Right renal cortex interstitium (tissue), 3 donors: ENCODE results near the gene SQOR. TPM values are rescaled to one million over a fixed set of nuclear protein-coding genes. Genes with fewer than 3 reads are reported as not detected.

Source experiments
- DNase-seq, 3 donors: peaks; one replicate each; pipeline ENCODE4 v3.0.0-alpha.2; 2013; ENCODE audit warnings: low read depth in 3 of 3, low spot score in 2 of 3
- polyA plus RNA-seq, 3 donors: library from polyadenylated mRNA; unstranded; fragments of 120-200 nt; gene quantifications; one replicate each; pipeline ENCODE4 v1.2.1, GENCODE V29; 2013; ENCODE audit not compliant: insufficient read length in 3 of 3

SQOR gene
- polyA plus RNA-seq, 3 donors = 25.8 to 29.1 (median 28.7) TPM

DNA sequence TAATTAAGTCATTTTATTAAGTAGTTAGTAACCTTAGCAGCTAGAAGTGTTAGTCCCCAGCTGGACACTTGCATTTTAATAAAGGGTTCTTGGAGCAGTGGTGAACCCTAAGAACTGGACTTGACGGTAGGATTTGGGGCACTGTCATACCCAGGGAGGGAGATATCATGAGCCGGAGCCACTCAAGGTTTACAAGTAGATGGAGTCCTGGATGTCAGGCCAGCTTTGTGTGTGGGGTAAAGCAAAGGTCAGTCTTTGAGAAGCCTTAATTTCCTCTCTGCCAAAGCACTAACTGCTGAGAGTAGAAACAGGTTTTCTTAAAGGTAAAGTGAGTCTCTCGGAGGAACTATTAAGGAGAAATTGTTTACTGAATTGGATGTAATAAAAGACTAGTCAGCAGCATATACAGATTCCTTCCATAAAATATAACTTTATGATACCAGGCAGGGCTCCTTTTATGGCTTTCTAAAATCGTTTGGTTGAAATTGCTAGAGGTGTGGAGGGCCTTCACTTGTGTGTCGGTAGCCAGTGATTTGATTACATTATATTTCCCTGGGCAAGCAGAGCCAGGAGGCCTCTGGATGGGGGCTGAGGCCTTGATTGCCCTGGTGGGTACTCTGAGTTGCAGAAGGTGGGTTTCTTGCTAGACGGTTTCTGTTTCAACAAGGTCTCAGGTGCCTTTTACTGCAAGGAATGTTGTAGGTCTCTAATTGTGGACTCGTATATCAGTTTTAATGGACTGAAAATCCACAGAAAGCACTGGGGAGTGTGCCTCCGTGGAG lies 23.1 kb downstream of the SQOR start:
- DNase-seq = no peak

DNA sequence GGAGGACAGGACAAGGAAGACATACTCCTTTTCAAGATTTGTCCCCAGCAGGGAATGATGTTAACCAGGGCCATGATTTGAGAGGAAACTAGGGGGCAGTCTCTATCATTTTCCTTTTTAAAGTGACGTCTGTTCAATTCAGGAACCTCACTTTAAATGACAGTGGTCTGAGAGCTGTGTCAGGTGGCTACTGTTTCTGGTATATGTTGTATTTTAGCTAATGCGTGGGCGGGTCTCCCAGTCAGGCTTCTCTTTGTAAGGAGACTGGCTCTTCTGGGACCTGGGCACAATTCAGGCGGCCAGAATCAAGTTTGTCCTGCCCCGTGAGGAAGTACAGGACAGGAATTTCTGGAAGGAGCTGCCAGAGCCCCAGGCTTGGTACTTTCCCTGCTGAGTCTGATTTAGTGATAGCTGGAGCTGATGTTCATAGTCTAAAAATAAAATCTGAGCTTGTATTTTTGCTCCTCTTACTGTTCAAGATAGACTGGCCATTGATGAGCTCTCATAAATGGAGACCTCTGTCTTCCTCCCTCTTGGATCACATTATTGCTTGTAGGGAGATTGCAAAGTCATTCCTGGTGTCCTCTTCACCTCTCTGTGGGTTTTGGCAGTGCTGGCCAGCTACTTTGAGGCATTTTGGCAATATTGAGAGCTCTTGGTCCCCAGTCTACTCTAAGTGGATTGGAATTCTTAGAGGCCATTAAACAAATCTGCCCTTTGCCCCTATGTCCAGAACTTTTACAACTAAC lies 25.6 kb downstream of the SQOR start:
- no peak for DNase-seq

DNA sequence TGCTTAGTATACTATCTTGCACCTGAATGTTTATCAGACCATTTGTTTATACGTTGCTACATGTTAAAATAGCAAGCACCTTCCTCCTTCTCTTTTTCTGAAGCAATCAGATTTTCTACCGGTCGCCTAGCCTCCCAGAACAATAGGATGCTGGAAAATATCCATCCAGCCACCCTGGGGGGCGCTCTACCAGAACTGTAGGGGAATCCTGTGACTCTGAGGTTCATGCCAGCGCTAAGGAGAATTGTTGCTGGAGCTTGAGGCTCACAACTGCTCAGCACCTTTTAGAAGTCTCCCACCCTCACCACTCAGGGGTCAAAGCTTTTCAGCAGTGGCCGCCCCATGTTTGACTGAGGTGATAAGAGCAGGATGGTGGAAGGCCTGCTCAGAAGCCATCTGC lies 27.5 kb downstream of the SQOR start:
- no peak for DNase-seq

DNA sequence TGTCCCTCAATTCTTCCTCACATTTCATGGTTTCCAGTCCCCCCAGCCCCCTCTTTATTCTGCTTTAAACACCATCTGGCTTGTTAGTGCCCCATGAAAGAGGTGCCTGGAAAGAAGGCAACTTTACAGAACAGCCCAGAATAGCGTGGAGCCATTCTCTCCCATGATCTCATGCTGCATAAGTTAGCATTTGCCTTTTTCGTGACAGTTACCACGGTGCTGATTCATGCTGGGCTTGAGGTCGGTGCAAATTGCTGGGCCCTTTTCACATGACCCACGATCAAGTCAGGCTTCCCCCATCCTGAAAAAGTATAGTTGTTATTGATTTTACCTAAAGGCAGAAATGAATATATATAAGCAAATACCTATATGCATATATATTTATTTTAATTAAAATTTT lies 29.6 kb downstream of the SQOR start:
- no peak for DNase-seq

DNA sequence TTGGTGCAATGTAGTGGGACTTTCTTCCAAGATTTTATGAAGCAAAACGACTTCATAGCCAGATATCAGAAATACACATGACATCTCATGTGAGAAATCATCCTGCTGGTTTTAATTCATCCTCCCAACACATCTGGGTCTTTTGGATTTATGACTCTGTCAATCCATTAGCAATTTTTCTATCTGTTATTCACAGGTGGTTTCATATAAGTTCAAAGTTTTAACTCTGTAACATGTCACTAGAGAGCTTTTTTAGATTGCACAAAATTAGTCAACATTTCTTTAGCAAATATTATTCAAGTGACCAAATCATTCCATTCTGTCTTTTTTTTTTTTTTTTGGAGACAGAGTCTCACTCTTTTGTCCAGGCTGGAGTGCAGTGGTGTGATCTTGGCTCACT lies 30.4 kb downstream of the SQOR start:
- no peak for DNase-seq

DNA sequence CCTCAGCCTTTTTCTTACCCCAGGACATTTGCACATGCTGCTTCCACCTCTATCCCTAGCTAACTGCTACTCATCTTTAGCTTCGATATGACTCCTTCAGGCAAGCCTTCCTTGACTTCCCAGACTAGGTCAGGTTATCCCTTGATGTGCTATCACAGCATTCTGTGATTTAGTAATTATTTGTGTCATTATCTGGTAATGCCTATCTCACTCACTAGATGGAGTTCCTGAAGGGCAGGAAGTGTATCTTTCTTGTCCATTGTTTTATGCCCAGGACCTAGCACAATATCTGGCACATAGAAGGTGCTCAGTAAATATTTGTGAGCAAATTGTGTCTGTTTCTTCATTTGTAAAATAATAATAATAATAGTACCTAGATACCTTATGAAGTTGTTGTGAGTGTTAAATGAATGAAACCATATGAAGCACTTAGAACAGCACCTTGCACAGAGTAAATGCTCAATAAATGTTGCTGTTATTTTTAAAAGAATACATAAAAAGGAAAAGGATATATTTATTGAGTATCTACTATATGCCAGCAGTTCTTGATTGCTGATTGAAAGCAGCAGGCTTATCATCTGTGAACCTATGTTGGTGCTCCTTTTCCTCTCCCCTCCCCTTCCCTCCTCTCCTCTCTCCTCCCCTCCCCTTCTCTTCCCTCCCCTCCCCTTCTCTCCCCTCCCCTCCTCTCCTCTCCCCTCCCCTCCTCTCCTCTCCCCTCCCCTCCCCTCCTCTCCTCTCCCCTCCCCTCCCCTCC lies 31.5 kb downstream of the SQOR start:
- no peak for DNase-seq

DNA sequence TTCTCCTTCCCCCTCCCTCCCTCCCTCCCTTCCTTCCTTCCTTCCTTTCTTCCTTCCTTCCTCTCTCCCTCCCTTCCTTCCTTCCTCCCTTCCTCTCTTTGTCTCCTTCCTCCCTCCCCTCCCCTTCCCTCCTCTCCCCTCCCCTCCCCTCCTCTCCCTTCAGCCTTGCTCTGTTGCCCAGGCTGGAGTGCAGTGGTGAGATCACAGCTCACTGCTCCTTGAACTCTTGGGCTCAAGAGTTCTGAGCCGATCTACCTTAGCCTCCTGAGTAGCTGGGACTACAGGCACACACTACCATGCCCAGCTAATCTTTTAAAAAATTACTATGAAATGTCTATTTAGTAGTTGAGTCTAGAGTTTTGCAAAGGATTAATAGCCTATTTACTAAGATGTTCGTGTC lies 32.2 kb downstream of the SQOR start:
- no peak for DNase-seq

DNA sequence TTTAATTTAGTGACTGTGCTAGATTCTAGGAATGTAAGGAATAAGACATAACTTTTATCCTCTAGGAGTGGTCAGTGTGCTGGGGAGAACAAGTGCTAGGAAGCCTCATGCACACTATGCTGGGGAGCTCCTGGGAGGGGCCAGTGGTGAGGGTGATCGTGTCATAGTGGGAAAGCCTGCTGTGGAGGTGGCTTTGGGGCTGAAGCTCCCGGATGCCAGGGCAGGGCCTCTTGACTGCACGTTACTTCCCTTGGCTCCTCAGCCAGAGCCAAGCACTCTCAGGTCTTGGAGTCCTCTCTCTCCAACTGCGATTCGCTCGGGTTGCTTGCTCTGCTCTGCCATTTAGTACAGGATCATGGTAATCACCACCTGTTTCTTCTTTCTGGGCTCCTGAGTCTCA lies 33.6 kb downstream of the SQOR start:
- no peak for DNase-seq

DNA sequence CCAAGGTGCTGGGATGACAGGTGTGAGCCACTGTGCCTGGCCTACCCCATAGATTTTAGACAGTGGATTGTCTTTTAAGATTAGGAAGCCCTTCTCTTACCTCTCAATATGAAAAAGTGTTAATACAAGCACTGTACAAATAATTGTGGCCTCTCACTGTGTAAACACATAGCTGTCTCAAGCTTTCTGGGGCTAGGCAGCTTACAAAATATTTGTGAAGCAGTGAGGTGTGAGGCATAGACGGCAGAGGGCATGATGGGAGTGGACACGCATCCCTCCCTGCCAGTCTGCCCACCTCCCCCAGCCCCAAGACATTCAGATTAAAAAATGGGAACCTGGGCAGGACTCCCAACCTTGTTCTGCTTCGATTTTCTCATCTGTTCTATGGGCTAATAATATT lies 34.6 kb downstream of the SQOR start:
- no peak for DNase-seq

DNA sequence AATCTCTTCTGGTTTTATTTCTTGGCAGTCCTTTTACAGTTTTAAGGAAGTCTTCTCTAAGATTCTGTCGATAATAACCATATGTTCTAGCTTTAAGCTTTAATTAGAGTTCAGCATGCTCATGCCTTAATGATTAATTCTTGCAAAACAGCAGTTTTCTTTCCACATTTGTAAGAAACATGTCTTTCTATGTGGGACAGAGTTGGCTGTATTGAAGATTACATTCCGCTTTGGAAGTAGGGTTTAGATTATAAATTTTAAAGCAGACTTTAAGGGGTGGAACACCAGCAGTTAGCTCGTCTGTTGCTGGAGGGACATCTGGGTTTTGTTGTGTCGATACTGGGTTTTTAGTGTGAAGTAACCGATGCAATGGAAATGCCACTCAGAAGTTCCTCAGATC lies 35.3 kb downstream of the SQOR start:
- no peak for DNase-seq

DNA sequence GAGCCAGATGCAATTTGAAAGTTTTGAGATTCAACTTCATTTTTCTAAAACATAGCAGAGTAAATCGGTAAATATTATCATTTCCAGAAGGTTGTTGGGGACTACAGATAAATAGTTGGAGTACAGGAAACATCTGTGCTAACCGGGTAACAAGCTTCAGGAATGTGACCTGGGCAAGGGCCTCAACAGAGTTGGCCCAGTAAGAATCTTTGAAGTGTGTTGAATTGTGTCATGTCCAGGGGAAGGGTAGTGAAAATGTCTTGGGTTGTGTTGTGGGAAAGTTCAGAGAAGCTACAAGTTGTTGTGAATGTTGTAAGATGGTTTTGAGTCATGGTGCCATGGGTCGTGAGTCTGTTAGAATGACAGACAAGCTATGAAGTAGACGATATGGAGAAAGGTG lies 35.7 kb downstream of the SQOR start:
- no peak for DNase-seq

DNA sequence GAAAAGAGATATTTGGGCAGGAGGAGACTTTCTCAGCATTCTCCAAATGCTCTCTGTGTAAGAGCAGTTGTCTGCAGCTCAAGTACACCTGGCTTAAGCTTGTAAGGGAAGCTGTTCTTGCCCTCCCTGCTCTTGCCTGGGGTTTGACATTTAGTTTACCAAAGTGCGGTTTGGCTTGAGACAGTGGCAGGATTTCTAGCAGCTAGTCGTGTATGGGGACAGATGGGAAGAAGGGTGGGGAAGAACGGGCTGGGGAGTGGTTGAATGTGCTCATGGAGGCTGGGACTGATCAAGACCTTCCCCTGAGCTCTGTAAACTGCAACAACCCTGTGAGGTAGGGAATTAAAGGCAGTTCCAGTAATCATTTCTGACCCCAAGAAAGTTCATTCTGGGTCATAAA lies 39.8 kb downstream of the SQOR start:
- DNase-seq = no peak

DNA sequence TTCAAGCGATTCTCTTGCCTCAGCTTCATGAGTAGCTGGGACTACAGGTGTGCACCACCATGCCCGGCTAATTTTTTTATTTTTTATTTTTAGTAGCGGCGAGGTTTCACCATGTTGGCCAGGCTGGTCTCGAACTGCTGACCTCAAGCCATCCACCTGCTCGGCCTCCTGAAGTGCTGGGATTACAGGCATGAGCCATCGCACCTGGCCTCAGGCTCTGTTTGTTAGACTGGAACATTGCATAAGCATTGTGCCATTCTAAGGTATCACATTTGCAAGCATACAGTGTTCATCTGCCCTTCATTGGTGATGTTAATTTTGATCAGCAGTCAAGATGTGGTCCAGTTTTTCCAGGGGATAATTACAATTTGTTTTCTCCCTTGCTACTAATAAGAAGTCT lies 43.0 kb downstream of the SQOR start:
- no peak for DNase-seq

DNA sequence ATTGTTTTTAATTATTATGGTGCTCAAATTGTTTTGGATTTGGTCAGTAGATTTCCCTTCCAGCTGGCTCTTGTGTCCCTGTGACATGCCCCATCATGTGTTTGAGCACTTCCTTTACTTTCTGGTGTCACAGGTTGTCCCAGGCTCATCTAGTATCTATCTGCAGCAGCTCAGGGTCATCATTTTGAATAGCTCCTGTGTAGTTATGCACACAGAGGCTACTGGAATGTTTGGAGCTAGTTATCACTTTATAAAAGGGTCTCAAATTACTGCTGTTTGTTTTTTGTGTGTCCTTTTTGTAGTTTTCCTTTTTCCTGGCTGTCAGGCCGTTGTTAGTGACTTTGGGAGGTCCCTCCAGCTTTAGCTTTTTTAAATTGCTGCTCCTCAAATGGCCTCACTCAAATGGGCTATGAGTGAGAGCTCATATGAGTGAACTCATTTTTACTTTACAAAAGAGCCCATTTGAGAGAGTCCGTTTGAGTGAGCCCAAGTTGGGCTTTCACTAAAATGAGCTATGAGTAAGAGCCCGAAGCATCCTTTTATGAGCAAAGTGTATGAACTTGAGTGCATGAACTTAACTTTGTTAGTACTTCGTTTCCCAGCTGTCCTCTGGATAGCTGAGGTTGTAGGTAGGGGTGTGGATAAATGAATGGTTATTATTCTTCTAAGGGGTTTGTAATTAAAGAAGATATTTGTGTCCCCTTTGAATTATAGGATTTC lies 43.8 kb downstream of the SQOR start:
- no peak for DNase-seq

DNA sequence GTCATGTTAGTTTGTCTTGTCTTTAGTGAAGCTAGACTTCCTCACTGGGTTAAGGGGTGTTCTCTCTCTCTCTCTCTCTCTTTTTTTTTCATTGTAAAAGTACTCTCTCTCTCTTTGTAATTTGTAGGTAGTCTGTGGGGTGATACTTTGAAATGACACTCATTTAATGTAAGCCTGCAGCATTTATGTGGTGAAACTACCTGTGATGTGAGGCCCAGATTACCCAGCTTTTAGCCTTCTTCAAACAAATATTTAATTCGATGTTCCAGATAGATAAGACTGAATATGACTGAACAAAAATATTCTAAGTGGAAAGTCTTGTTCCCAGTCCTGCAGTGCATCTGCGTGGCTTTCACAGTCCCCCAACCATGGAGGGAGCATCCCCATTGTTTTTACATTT lies 49.7 kb downstream of the SQOR start:
- no peak for DNase-seq

DNA sequence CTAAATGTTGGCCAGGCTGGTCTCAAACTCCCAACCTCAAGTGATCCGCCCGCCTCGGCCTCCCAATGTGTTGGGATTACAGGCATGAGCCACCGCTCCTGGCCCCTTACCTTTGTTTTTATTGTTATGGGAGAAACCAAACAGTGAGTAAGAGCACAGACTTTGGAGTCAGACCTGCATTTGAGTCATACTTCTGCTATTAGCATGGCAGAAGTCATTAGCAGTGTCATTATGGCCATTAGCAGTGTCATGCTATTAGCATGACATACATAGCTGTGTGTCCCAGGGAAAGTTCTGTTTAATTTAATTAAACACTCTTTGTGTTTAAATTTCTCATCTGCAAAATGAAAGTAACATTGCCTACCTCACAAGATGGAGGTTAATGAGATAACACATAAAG lies 54.8 kb downstream of the SQOR start:
- DNase-seq = no peak

DNA sequence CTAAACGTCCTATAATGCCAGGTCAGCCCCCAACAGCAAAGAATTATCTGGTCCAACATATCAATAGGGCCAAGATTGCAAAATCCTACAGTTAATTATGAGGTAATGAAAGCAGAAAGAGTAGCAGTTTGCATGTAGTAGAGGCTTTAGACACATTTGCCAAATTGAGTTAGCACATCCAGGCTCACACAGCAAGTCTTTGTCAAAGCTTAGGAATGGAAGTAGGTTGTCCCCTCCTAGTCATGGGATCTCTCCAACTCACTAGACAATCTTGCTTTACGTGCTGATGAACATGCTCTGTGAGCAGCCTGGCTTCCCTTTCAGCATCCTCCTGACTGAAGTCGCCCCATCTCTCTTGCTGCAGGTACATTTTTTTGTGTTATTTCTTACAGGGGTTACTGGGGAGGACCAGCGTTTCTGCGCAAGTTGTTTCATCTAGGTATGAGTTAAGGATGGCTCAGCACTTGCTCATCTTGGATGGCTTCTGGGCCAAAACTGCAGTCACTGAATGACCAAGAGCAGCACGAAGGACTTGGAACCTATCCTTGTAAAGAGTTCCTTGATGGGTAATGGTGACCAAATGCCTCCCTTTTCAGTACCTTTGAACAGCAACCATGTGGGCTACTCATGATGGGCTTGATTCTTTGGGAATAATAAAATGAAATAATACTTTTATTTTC lies 55.9 kb downstream of the SQOR start:
- DNase-seq = no peak

DNA sequence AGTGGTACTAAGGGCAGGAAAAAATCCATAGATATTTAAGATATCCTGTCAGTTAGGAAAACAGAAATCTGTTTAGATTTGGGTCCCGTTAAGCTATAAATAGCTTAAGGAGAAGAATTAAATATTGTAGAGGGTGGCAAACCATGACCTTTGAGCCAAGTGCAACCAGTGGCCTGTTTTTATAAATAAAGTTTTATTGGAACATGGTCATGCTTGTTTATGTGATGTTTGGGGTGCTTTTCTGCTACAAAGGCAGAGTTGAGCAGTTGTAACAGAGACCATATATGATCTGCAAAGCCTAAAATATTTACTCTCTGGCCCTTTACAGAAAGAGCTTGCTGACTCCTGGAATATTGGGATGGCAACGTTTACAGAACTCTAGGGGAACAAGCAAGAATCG lies 66.3 kb downstream of the SQOR start:
- DNase-seq = no peak

DNA sequence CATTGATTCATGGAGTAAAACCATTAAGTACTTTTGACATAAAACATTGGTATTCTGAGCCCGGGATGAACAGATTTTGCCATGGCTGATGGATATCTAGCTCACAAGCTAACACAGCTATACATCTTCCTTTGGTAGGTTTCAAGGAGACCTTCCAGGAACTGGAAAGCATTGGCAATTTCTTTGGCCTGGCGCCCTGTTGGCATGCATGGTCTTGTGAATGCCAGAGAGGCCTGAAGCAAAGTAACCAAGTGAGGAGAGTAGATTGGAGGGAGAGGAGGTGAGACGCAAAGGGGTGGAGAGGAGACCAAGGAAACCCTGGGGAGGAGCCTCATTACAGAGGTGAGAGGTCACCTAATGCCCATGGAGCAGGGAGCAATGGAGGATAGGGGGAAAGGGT lies 67.2 kb downstream of the SQOR start:
- DNase-seq = no peak

DNA sequence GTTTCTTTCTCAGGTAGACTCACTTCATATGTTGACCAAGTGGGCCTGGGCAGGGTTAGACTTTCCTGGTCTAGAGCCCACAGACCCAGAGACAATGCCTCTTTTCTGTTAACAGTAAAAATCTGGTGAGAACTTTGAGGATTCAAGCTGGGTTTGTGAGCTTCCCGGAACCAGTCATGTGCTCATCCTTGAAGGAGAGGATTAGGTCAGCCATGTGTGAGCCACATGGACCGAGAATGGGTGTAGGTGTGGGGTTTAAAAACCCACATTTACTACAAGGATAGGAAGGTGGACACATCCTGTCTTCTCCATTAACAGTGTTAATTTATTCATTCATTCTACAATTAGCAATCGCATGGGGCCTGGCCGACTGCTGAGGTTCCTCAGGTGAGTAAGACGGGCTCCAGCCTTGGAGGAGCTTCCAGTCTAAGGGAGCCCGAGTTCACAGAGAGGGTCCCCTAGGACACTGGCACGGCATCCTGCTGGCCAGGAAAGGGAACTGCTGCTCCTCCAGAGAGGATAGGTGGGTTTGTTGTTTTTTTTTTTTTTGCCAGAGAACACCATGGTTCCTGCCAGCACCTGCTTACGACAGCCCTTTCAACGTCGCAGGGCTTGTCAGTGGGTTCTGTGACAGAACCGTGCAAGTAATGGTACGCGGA lies 69.0 kb downstream of the SQOR start:
- DNase-seq = no peak
